Mesothelial cell of epicardium (in vitro differentiated cells): ENCODE measurements around the gene CIZ1. TPM values are rescaled to one million over a fixed set of nuclear protein-coding genes. Genes with fewer than 3 reads are reported as not detected.

ENCODE experiments used
- DNase-seq, 2 experiments: peaks; one replicate each; pipeline ENCODE4 v3.0.0; 2021; ENCODE audit warnings: low spot score in 2 of 2; ENCODE audit not compliant: unreplicated experiment in 2 of 2
- H3K27ac Mint-ChIP-seq: 2 replicates; pipeline ENCODE4 v1.8.0; 2021; ENCODE audit warnings: mixed read lengths
- H3K27me3 Mint-ChIP-seq: 2 replicates; pipeline ENCODE4 v1.8.0; 2021; ENCODE audit warnings: low read depth, mixed read lengths
- H3K36me3 Mint-ChIP-seq: 2 replicates; pipeline ENCODE4 v1.8.0; 2021; ENCODE audit warnings: mixed read lengths
- H3K4me1 Mint-ChIP-seq: 2 replicates; pipeline ENCODE4 v1.8.0; 2021; ENCODE audit warnings: mixed read lengths
- H3K4me3 Mint-ChIP-seq: 2 replicates; pipeline ENCODE4 v1.8.0; 2021; ENCODE audit warnings: mild to moderate bottlenecking, moderate library complexity, mixed read lengths
- H3K9me3 Mint-ChIP-seq: 2 replicates; pipeline ENCODE4 v1.8.0; 2021; ENCODE audit warnings: mixed read lengths
- CTCF ChIP-seq: fragments of 200-600 bp; sonication (generic); IDR thresholded peaks from one replicate; pipeline ENCODE4 v1.5.0; 2021; ENCODE audit warnings: antibody characterized with exemption; ENCODE audit not compliant: unreplicated experiment
- total RNA-seq: library from RNA; stranded (reverse); gene quantifications from 3 replicates; pipeline ENCODE4 v1.2.1, GENCODE V29; 2021

Gene CIZ1
- total RNA-seq, 1 donor from 2014 or later = 152 TPM

- no peaks in the 10 kb centered on the region for H3K9me3 Mint-ChIP-seq
- no peak for DNase-seq
- H3K4me1 Mint-ChIP-seq = peaks cover 28% of the 10 kb centered on the region
- no peak overlapping the region for H3K27ac Mint-ChIP-seq
- no peaks in the 10 kb centered on the region for H3K36me3 Mint-ChIP-seq
- no peak for TF ChIP-seq CTCF
- H3K27me3 Mint-ChIP-seq = no peaks in the 10 kb centered on the region
- H3K4me3 Mint-ChIP-seq = no peak overlapping the region
Observed at GRCh38 chr9:128146591-128147120, 44.7 kb downstream of the CIZ1 start.

- H3K4me1 Mint-ChIP-seq = peaks cover 29% of the 10 kb centered on the region
- TF ChIP-seq CTCF = no peak
- H3K36me3 Mint-ChIP-seq = no peaks in the 10 kb centered on the region
- peak overlapping the region; percentile 53 for H3K27ac Mint-ChIP-seq
- no peak for DNase-seq
- no peak overlapping the region for H3K4me3 Mint-ChIP-seq
- H3K9me3 Mint-ChIP-seq = no peaks in the 10 kb centered on the region
- no peaks in the 10 kb centered on the region for H3K27me3 Mint-ChIP-seq
Observed at GRCh38 chr9:128145951-128146351, 45.4 kb downstream of the CIZ1 start.

GRCh38 chr9:128145536-128145935 lies 45.8 kb downstream of the CIZ1 start:
- Mint-ChIP-seq H3K27ac (peak overlapping the region; percentile 53), H3K4me1 (peaks cover 27% of the 10 kb centered on the region), H3K27me3 (no peaks in the 10 kb centered on the region), H3K36me3 (no peaks in the 10 kb centered on the region), H3K9me3 (no peaks in the 10 kb centered on the region), H3K4me3 (no peak overlapping the region)
- DNase-seq = no peak
- no peak for TF ChIP-seq CTCF

GRCh38 chr9:128144239-128145181 lies 46.9 kb downstream of the CIZ1 start:
- Mint-ChIP-seq H3K27ac (no peak overlapping the region), H3K4me1 (peaks cover 28% of the 10 kb centered on the region), H3K4me3 (no peak overlapping the region), H3K36me3 (no peaks in the 10 kb centered on the region), H3K27me3 (no peaks in the 10 kb centered on the region), H3K9me3 (no peaks in the 10 kb centered on the region)
- DNase-seq = no peak
- TF ChIP-seq CTCF = no peak

- TF ChIP-seq CTCF = no peak
- DNase-seq = no peak
- H3K27ac Mint-ChIP-seq = no peak overlapping the region
- H3K9me3 Mint-ChIP-seq = no peaks in the 10 kb centered on the region
- H3K27me3 Mint-ChIP-seq = no peaks in the 10 kb centered on the region
- H3K4me1 Mint-ChIP-seq = peaks cover 21% of the 10 kb centered on the region
- H3K4me3 Mint-ChIP-seq = no peak overlapping the region
- H3K36me3 Mint-ChIP-seq = no peaks in the 10 kb centered on the region
Observed at GRCh38 chr9:128143525-128144238, 47.7 kb downstream of the CIZ1 start.
